ENCODE results near the gene CRYBB1.
A peak's percentile ranks its signal among the peaks of the same experiment; 100 is the strongest.
"Not testable (repeated sequence)": the region's sequence is repeated elsewhere in the genome, so short reads cannot be mapped to it uniquely, and the experiment has no call there.

CRYBB1 gene

GRCh38 chr22:26636296-26636695 lies 18.5 kb upstream of the CRYBB1 start:
- DNase-seq (ENCODE audit: low read depth, low spot score): no peak

GRCh38 chr22:26635117-26635516 lies 17.3 kb upstream of the CRYBB1 start:
- no peak for DNase-seq (ENCODE audit: low read depth, low spot score)

GRCh38 chr22:26634189-26634588 lies 16.4 kb upstream of the CRYBB1 start:
- DNase-seq (ENCODE audit: low read depth, low spot score): no peak

- no peak for DNase-seq (ENCODE audit: low read depth, low spot score)
These were observed 14.8 kb upstream of the CRYBB1 start for GRCh38 chr22:26632422-26633155.

GRCh38 chr22:26631282-26631681 lies 13.5 kb upstream of the CRYBB1 start:
- no peak for DNase-seq (ENCODE audit: low read depth, low spot score)

GRCh38 chr22:26629988-26630761 lies 12.3 kb upstream of the CRYBB1 start:
- DNase-seq (ENCODE audit: low read depth, low spot score): no peak

- no peak for DNase-seq (ENCODE audit: low read depth, low spot score)
These were observed 7.0 kb upstream of the CRYBB1 start for GRCh38 chr22:26624803-26625202.

- no peak for DNase-seq (ENCODE audit: low read depth, low spot score)
These were observed 6.2 kb upstream of the CRYBB1 start for GRCh38 chr22:26623984-26624383.

- no peak for DNase-seq (ENCODE audit: low read depth, low spot score)
These were observed 3.8 kb upstream of the CRYBB1 start, which contains the start of gene CRYBA4 for GRCh38 chr22:26621663-26622062. CRYBA4 (plus strand) TSS chr22:26621963; CDS start chr22:26622597, 634 bp downstream.

GRCh38 chr22:26620197-26620596 lies 2.4 kb upstream of the CRYBB1 start:
- no peak for DNase-seq (ENCODE audit: low read depth, low spot score)

GRCh38 chr22:26619510-26619909 lies 1.7 kb upstream of the CRYBB1 start:
- no peak for DNase-seq (ENCODE audit: low read depth, low spot score)

- DNase-seq (ENCODE audit: low read depth, low spot score): no peak
These were observed 628 bp upstream of the CRYBB1 start for GRCh38 chr22:26618455-26618854.

- no peak for DNase-seq (ENCODE audit: low read depth, low spot score)
These were observed 1.2 kb downstream of the CRYBB1 start for GRCh38 chr22:26616650-26617049.

- DNase-seq (ENCODE audit: low read depth, low spot score): no peak
These were observed 1.9 kb downstream of the CRYBB1 start for GRCh38 chr22:26615830-26616435.

- DNase-seq (ENCODE audit: low read depth, low spot score): no peak
These were observed 2.7 kb downstream of the CRYBB1 start for GRCh38 chr22:26615149-26615548.

GRCh38 chr22:26614322-26614721 lies 3.5 kb downstream of the CRYBB1 start:
- no peak for DNase-seq (ENCODE audit: low read depth, low spot score)

- DNase-seq (ENCODE audit: low read depth, low spot score): not testable (repeated sequence)
These were observed 4.1 kb downstream of the CRYBB1 start for GRCh38 chr22:26613753-26614152.

GRCh38 chr22:26612652-26613051 lies 5.2 kb downstream of the CRYBB1 start:
- DNase-seq (ENCODE audit: low read depth, low spot score): no peak

GRCh38 chr22:26610996-26611395 lies 6.8 kb downstream of the CRYBB1 start:
- no peak for DNase-seq (ENCODE audit: low read depth, low spot score)

GRCh38 chr22:26610072-26610958 lies 7.5 kb downstream of the CRYBB1 start:
- peak; percentile 54 for DNase-seq (ENCODE audit: low read depth, low spot score)

- DNase-seq (ENCODE audit: low read depth, low spot score): no peak
These were observed 8.5 kb downstream of the CRYBB1 start for GRCh38 chr22:26609287-26609686.

GRCh38 chr22:26608129-26608528 lies 9.7 kb downstream of the CRYBB1 start:
- DNase-seq (ENCODE audit: low read depth, low spot score): no peak

Measured in smooth muscle cell of the brain vasculature (primary cell).